ENCODE measurements around the gene GOLGA6B.
"Not testable (repeated sequence)": the region's sequence is repeated elsewhere in the genome, so short reads cannot be mapped to it uniquely, and the experiment has no call there.

Gene GOLGA6B

GRCh38 chr15:72690938-72691337, 36.4 kb downstream of the GOLGA6B start:
- Histone ChIP-seq H3K4me2 (ENCODE audit: insufficient read depth, low read length) (no peak overlapping the region), H3K36me3 (ENCODE audit: insufficient read depth, low read length) (no peaks in the 10 kb centered on the region), H3K9me3 (ENCODE audit: insufficient read depth, low read length, severe bottlenecking) (no peaks in the 10 kb centered on the region), H3K27me3 (ENCODE audit: insufficient read depth, low read length, poor library complexity) (no peaks in the 10 kb centered on the region), H3K9ac (ENCODE audit: low read depth, low read length) (no peak overlapping the region), H3K4me1 (ENCODE audit: insufficient read depth, low read length) (peaks cover 10% of the 10 kb centered on the region; the same call in 1 of the 2 replicates), H4K20me1 (ENCODE audit: insufficient read depth, low read length) (no peaks in the 10 kb centered on the region), H3K27ac (ENCODE audit: low read length) (no peak overlapping the region), H2AFZ (ENCODE audit: low read depth, low read length) (no peak overlapping the region), H3K4me3 (ENCODE audit: low read depth in 1 of 2, low read length in 2 of 2) (no peak overlapping the region), H3K79me2 (ENCODE audit: insufficient read depth, low read length) (no peaks in the 10 kb centered on the region; the same call in none of the 2 replicates)
- TF ChIP-seq, protein P1, sequence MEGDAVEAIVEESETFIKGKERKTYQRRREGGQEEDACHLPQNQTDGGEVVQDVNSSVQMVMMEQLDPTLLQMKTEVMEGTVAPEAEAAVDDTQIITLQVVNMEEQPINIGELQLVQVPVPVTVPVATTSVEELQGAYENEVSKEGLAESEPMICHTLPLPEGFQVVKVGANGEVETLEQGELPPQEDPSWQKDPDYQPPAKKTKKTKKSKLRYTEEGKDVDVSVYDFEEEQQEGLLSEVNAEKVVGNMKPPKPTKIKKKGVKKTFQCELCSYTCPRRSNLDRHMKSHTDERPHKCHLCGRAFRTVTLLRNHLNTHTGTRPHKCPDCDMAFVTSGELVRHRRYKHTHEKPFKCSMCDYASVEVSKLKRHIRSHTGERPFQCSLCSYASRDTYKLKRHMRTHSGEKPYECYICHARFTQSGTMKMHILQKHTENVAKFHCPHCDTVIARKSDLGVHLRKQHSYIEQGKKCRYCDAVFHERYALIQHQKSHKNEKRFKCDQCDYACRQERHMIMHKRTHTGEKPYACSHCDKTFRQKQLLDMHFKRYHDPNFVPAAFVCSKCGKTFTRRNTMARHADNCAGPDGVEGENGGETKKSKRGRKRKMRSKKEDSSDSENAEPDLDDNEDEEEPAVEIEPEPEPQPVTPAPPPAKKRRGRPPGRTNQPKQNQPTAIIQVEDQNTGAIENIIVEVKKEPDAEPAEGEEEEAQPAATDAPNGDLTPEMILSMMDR (IDR thresholded peaks at IDR 0.05; ENCODE audit: borderline replicate concordance, extremely low read depth, low read length, poor library complexity, severe bottlenecking): no peak
- no peak for DNase-seq
- ATAC-seq (ENCODE audit: insufficient read depth, low read depth): no peak

GRCh38 chr15:72698938-72699337, 44.4 kb downstream of the GOLGA6B start:
- no peak for ATAC-seq (ENCODE audit: insufficient read depth, low read depth)
- Histone ChIP-seq H4K20me1 (ENCODE audit: insufficient read depth, low read length) (no peaks in the 10 kb centered on the region), H3K36me3 (ENCODE audit: insufficient read depth, low read length) (no peaks in the 10 kb centered on the region), H3K4me1 (ENCODE audit: insufficient read depth, low read length) (no peaks in the 10 kb centered on the region), H2AFZ (ENCODE audit: low read depth, low read length) (no peak overlapping the region), H3K9me3 (ENCODE audit: insufficient read depth, low read length, severe bottlenecking) (no peaks in the 10 kb centered on the region), H3K4me2 (ENCODE audit: insufficient read depth, low read length) (no peak overlapping the region), H3K27me3 (ENCODE audit: insufficient read depth, low read length, poor library complexity) (no peaks in the 10 kb centered on the region), H3K4me3 (ENCODE audit: low read depth in 1 of 2, low read length in 2 of 2) (no peak overlapping the region), H3K79me2 (ENCODE audit: insufficient read depth, low read length) (no peaks in the 10 kb centered on the region), H3K9ac (ENCODE audit: low read depth, low read length) (no peak overlapping the region), H3K27ac (ENCODE audit: low read length) (no peak overlapping the region)
- no peak for TF ChIP-seq EZH2 (IDR thresholded peaks at IDR 0.05; ENCODE audit: borderline replicate concordance, low read depth, low read length, severe bottlenecking)
- TF ChIP-seq, protein P1 (IDR thresholded peaks at IDR 0.05; ENCODE audit: borderline replicate concordance, extremely low read depth, low read length, poor library complexity, severe bottlenecking): no peak
- DNase-seq: no peak

DNA sequence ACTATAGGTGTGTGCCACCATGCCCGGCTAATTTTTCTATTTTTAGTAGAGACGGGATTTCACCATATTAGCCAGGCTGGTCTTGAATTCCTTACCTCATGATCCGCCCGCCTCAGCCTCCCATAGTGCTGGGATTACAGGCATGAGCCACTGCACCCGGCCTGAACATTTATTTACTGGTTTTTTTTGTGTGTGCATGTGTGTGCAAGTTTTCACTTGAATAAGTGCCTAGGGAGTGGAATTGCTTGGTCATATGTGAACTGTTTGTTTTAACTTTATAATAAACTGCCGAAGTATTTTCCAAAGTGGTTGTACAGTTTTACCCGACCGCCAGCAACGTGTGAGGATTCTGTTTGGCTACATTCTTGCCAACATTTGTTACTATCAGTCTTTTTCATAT, 45.6 kb downstream of the GOLGA6B start:
- Histone ChIP-seq H3K36me3 (ENCODE audit: insufficient read depth, low read length) (no peaks in the 10 kb centered on the region), H3K4me2 (ENCODE audit: insufficient read depth, low read length) (no peak overlapping the region), H4K20me1 (ENCODE audit: insufficient read depth, low read length) (no peaks in the 10 kb centered on the region), H3K4me3 (ENCODE audit: low read depth in 1 of 2, low read length in 2 of 2) (no peak overlapping the region), H2AFZ (ENCODE audit: low read depth, low read length) (no peak overlapping the region), H3K79me2 (ENCODE audit: insufficient read depth, low read length) (no peaks in the 10 kb centered on the region), H3K4me1 (ENCODE audit: insufficient read depth, low read length) (no peaks in the 10 kb centered on the region), H3K27me3 (ENCODE audit: insufficient read depth, low read length, poor library complexity) (no peaks in the 10 kb centered on the region), H3K9me3 (ENCODE audit: insufficient read depth, low read length, severe bottlenecking) (no peaks in the 10 kb centered on the region), H3K27ac (ENCODE audit: low read length) (no peak overlapping the region), H3K9ac (ENCODE audit: low read depth, low read length) (no peak overlapping the region)
- TF ChIP-seq EZH2 (IDR thresholded peaks at IDR 0.05; ENCODE audit: borderline replicate concordance, low read depth, low read length, severe bottlenecking): no peak
- TF ChIP-seq, protein P1 (IDR thresholded peaks at IDR 0.05; ENCODE audit: borderline replicate concordance, extremely low read depth, low read length, poor library complexity, severe bottlenecking): no peak
- DNase-seq: no peak
- no peak for ATAC-seq (ENCODE audit: insufficient read depth, low read depth)

GRCh38 chr15:72706266-72706665, 51.8 kb downstream of the GOLGA6B start:
- no peak for TF ChIP-seq EZH2 (IDR thresholded peaks at IDR 0.05; ENCODE audit: borderline replicate concordance, low read depth, low read length, severe bottlenecking)
- TF ChIP-seq, protein P1 (IDR thresholded peaks at IDR 0.05; ENCODE audit: borderline replicate concordance, extremely low read depth, low read length, poor library complexity, severe bottlenecking): no peak
- no peaks in the 10 kb centered on the region for H3K9me3 ChIP-seq (ENCODE audit: insufficient read depth, low read length, severe bottlenecking)
- H3K27me3 ChIP-seq (ENCODE audit: insufficient read depth, low read length, poor library complexity): no peaks in the 10 kb centered on the region
- H4K20me1 ChIP-seq (ENCODE audit: insufficient read depth, low read length): no peaks in the 10 kb centered on the region
- H3K79me2 ChIP-seq (ENCODE audit: insufficient read depth, low read length): no peaks in the 10 kb centered on the region
- H2AFZ ChIP-seq (ENCODE audit: low read depth, low read length): no peak overlapping the region
- H3K4me1 ChIP-seq (ENCODE audit: insufficient read depth, low read length): no peaks in the 10 kb centered on the region
- H3K27ac ChIP-seq (ENCODE audit: low read length): no peak overlapping the region
- no peak overlapping the region for H3K4me2 ChIP-seq (ENCODE audit: insufficient read depth, low read length)
- ATAC-seq (ENCODE audit: insufficient read depth, low read depth) (no peak), DNase-seq (no peak)
- no peak overlapping the region for H3K4me3 ChIP-seq (ENCODE audit: low read depth in 1 of 2, low read length in 2 of 2)
- H3K9ac ChIP-seq (ENCODE audit: low read depth, low read length): no peak overlapping the region
- no peaks in the 10 kb centered on the region for H3K36me3 ChIP-seq (ENCODE audit: insufficient read depth, low read length)

- H3K79me2 ChIP-seq (ENCODE audit: insufficient read depth, low read length); H3K36me3 ChIP-seq (ENCODE audit: insufficient read depth, low read length); H3K27ac ChIP-seq (ENCODE audit: low read length); H3K27me3 ChIP-seq (ENCODE audit: insufficient read depth, low read length, poor library complexity); H2AFZ ChIP-seq (ENCODE audit: low read depth, low read length); ATAC-seq (ENCODE audit: insufficient read depth, low read depth); H3K4me2 ChIP-seq (ENCODE audit: insufficient read depth, low read length); H3K9me3 ChIP-seq (ENCODE audit: insufficient read depth, low read length, severe bottlenecking); H4K20me1 ChIP-seq (ENCODE audit: insufficient read depth, low read length); H3K4me3 ChIP-seq (ENCODE audit: low read depth in 1 of 2, low read length in 2 of 2); DNase-seq; H3K4me1 ChIP-seq (ENCODE audit: insufficient read depth, low read length); H3K9ac ChIP-seq (ENCODE audit: low read depth, low read length): not testable (repeated sequence)
These were observed 54.2 kb downstream of the GOLGA6B start for GRCh38 chr15:72708551-72709303.

All from DND-41 (cell line).